ENCODE data around the gene TIMM10B.
"Not testable (repeated sequence)": the region's sequence is repeated elsewhere in the genome, so short reads cannot be mapped to it uniquely, and the experiment has no call there.

Gene TIMM10B

GRCh38 chr11:6505577-6506240 is 24.4 kb downstream of the TIMM10B start:
- Histone ChIP-seq H3K9ac (no peak overlapping the region), H3K79me2 (ENCODE audit: insufficient read depth, low read depth) (no peaks in the 10 kb centered on the region)
- TF ChIP-seq, protein P1, sequence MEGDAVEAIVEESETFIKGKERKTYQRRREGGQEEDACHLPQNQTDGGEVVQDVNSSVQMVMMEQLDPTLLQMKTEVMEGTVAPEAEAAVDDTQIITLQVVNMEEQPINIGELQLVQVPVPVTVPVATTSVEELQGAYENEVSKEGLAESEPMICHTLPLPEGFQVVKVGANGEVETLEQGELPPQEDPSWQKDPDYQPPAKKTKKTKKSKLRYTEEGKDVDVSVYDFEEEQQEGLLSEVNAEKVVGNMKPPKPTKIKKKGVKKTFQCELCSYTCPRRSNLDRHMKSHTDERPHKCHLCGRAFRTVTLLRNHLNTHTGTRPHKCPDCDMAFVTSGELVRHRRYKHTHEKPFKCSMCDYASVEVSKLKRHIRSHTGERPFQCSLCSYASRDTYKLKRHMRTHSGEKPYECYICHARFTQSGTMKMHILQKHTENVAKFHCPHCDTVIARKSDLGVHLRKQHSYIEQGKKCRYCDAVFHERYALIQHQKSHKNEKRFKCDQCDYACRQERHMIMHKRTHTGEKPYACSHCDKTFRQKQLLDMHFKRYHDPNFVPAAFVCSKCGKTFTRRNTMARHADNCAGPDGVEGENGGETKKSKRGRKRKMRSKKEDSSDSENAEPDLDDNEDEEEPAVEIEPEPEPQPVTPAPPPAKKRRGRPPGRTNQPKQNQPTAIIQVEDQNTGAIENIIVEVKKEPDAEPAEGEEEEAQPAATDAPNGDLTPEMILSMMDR (conservative IDR thresholded peaks at IDR 0.05; ENCODE audit: low read depth, low read length): peak; percentile 80

GRCh38 chr11:6516865-6517264 is 35.6 kb downstream of the TIMM10B start:
- no peak overlapping the region for H2AFZ ChIP-seq (ENCODE audit: low read depth)
- H3K79me2 ChIP-seq (ENCODE audit: insufficient read depth, low read depth): no peaks in the 10 kb centered on the region
- no peak overlapping the region for H3K4me2 ChIP-seq
- H3K36me3 ChIP-seq (ENCODE audit: insufficient read depth): no peaks in the 10 kb centered on the region
- TF ChIP-seq, protein P1 (conservative IDR thresholded peaks at IDR 0.05; ENCODE audit: low read depth, low read length): no peak
- no peaks in the 10 kb centered on the region for H3K4me1 ChIP-seq (ENCODE audit: low read depth, poor library complexity, severe bottlenecking)
- no peaks in the 10 kb centered on the region for H4K20me1 ChIP-seq (ENCODE audit: insufficient read depth)
- no peaks in the 10 kb centered on the region for H3K27me3 ChIP-seq (ENCODE audit: insufficient read depth, low read depth)
- H3K27ac ChIP-seq: no peak overlapping the region
- H3K9ac ChIP-seq: no peak overlapping the region
- H3K4me3 ChIP-seq (IDR thresholded peaks at IDR 0.05; ENCODE audit: insufficient read depth, low read depth, low read length): no peak overlapping the region

More at GRCh38 chr11:6505577-6506240, 24.4 kb downstream of the TIMM10B start:
- Histone ChIP-seq H3K4me3 (IDR thresholded peaks at IDR 0.05; ENCODE audit: insufficient read depth, low read depth, low read length) (no peak overlapping the region), H2AFZ (ENCODE audit: low read depth) (no peak overlapping the region), H3K27ac (no peak overlapping the region), H3K27me3 (ENCODE audit: insufficient read depth, low read depth) (no peaks in the 10 kb centered on the region), H4K20me1 (ENCODE audit: insufficient read depth) (no peaks in the 10 kb centered on the region), H3K36me3 (ENCODE audit: insufficient read depth) (no peaks in the 10 kb centered on the region), H3K4me2 (no peak overlapping the region), H3K4me1 (ENCODE audit: low read depth, poor library complexity, severe bottlenecking) (no peaks in the 10 kb centered on the region)

GRCh38 chr11:6520265-6520664 is 39.0 kb downstream of the TIMM10B start:
- no peaks in the 10 kb centered on the region for H3K36me3 ChIP-seq (ENCODE audit: insufficient read depth)
- no peak overlapping the region for H3K9ac ChIP-seq
- H3K4me3 ChIP-seq (IDR thresholded peaks at IDR 0.05; ENCODE audit: insufficient read depth, low read depth, low read length): no peak overlapping the region
- no peaks in the 10 kb centered on the region for H3K4me1 ChIP-seq (ENCODE audit: low read depth, poor library complexity, severe bottlenecking)
- H3K27ac ChIP-seq: no peak overlapping the region
- H3K79me2 ChIP-seq (ENCODE audit: insufficient read depth, low read depth): no peaks in the 10 kb centered on the region
- H3K27me3 ChIP-seq (ENCODE audit: insufficient read depth, low read depth): peaks cover 14% of the 10 kb centered on the region; the same call in 1 of the 2 replicates
- H3K4me2 ChIP-seq: no peak overlapping the region
- TF ChIP-seq, protein P1 (conservative IDR thresholded peaks at IDR 0.05; ENCODE audit: low read depth, low read length): no peak
- H4K20me1 ChIP-seq (ENCODE audit: insufficient read depth): no peaks in the 10 kb centered on the region
- no peak overlapping the region for H2AFZ ChIP-seq (ENCODE audit: low read depth)

GRCh38 chr11:6521946-6522345 is 40.6 kb downstream of the TIMM10B start:
- not testable (repeated sequence) for H3K4me2 ChIP-seq; H2AFZ ChIP-seq (ENCODE audit: low read depth); H3K79me2 ChIP-seq (ENCODE audit: insufficient read depth, low read depth); H3K36me3 ChIP-seq (ENCODE audit: insufficient read depth); H3K9ac ChIP-seq; H4K20me1 ChIP-seq (ENCODE audit: insufficient read depth); H3K4me3 ChIP-seq (IDR thresholded peaks at IDR 0.05; ENCODE audit: insufficient read depth, low read depth, low read length); H3K27ac ChIP-seq
- peaks cover 13% of the 10 kb centered on the region for H3K4me1 ChIP-seq (ENCODE audit: low read depth, poor library complexity, severe bottlenecking)
- peaks cover 19% of the 10 kb centered on the region; the same call in 1 of the 2 replicates for H3K27me3 ChIP-seq (ENCODE audit: insufficient read depth, low read depth)

- Histone ChIP-seq H3K4me3 (IDR thresholded peaks at IDR 0.05; ENCODE audit: insufficient read depth, low read depth, low read length) (no peak overlapping the region), H3K4me2 (no peak overlapping the region), H3K27ac (no peak overlapping the region), H3K9ac (no peak overlapping the region), H4K20me1 (ENCODE audit: insufficient read depth) (no peaks in the 10 kb centered on the region), H3K36me3 (ENCODE audit: insufficient read depth) (no peaks in the 10 kb centered on the region), H3K79me2 (ENCODE audit: insufficient read depth, low read depth) (no peaks in the 10 kb centered on the region), H3K27me3 (ENCODE audit: insufficient read depth, low read depth) (peaks cover 28% of the 10 kb centered on the region; the same call in 1 of the 2 replicates), H3K4me1 (ENCODE audit: low read depth, poor library complexity, severe bottlenecking) (peaks cover 15% of the 10 kb centered on the region), H2AFZ (ENCODE audit: low read depth) (no peak overlapping the region)
- TF ChIP-seq, protein P1 (conservative IDR thresholded peaks at IDR 0.05; ENCODE audit: low read depth, low read length): no peak
These were observed 42.0 kb downstream of the TIMM10B start for GRCh38 chr11:6523253-6523652.

All from KMS-11 (cell line).